Measurements from ENCODE around the gene TUBE1.
A peak's percentile ranks its signal among the peaks of the same experiment; 100 is the strongest.

The TUBE1 gene

GRCh38 chr6:112033791-112034615 lies 53.3 kb downstream of the TUBE1 start:
- no peak for DNase-seq

DNA sequence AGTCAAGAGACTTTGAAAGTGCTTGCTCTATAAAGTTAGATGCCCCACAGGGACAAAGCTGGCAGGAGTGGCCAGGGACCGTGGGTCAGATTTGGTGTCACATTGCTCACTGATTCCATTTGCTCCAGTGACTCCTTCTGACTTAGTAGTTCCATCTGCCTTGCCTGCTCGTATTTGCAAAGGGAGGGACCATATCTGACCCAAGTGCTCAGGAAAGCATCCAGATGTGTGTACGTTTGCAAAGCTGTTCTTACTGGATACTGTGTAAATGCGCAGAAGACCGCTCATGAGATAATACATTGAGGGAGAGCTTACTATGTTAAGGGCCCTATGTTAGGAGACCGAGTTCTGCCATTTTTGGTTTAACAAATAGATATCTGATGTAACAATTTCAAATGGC lies 54.6 kb downstream of the TUBE1 start:
- no peak for DNase-seq

- no peak for DNase-seq
Observed at GRCh38 chr6:112031960-112032359, 55.3 kb downstream of the TUBE1 start.

- DNase-seq = no peak
Observed at GRCh38 chr6:112030961-112031660, 56.2 kb downstream of the TUBE1 start.

DNA sequence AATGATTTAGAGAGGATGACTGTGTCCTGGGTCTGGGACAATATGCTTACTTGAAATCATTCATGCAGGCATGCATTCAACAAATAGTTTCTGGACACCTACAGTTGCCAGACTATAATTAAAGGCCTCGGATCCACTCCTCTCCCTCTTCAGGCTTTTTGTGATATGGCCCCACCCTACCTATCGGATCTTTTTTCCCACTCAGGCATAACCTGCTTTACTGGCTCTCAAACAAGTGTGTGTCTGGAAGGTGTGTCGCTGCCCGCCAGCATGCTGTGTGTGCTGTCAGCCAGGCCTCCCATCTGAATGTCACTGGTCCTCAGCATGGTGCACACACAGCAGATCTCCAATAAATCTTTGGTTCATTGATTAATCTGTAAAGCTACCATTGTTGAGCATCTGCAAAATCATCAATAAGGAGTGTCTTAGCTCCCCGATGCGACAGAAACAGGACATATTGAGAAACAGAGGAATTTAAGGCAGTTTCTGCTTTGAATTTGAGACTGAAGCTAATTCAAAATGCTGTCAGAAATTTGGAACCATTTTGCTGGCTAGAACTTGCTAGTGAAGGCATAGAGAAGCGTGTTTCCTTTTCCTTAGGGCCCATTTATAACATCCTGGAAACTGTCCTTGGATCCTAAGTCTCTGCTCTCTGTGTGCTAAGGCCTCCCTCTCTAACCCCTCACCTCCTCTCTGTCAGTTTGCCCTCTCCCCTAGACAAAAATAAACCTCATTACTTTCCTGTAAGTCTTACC lies 56.9 kb downstream of the TUBE1 start:
- DNase-seq = no peak

GRCh38 chr6:112029045-112029822 lies 58.0 kb downstream of the TUBE1 start:
- peak; percentile 22 for DNase-seq

DNA sequence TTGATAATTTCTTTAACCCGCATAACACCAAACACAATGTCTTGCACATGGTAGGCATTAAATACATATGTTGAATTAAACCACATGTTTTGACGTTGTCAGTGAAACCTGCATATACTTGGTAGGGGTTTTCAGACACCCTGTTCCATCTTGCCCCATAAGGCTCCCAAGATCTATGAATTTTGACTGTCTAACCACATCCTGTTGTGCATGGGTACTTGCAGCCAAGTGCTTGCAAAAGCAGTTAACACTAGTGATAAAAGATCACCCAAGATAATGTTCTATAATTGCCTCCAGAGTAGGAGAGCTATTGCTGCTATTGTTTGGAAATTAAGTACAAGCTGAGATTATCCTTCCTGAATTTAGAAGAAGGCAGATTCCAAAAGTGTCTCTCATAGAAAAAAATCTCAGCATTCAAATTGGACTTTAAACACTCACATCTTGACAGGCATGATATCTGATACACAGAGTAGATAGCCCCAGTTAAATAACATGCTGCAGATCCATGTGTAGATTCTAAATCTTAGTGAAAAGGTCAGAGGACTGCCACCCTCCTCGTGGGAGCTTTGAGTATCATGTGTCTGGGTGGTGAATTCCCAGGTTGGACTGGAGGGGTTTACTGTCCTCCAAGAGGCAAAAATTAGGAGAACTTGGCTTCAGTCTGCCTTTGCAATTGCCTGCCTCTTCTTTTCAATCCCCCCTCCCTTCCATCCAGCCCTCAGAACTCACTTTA lies 59.2 kb downstream of the TUBE1 start:
- no peak for DNase-seq

DNA sequence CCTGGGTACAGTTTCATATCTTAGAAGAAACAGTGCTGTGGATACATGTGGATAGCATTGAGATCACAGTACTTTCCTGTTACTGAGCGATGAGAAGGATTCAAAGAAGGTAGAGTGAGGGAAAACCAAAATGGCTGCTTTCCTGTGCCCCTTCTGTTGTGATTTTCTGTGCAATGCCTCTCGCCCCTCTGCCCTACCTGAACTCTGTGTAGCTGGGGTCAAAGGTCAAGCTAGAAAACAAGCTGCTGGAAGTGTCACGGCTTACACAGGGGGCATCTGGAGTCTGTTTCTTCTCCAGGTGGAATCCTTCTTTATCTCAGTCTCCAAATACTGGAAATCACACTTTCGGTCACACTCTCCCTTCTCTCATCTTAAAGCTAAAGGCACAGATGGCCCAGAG lies 60.3 kb downstream of the TUBE1 start:
- DNase-seq = no peak

- no peak for DNase-seq
Observed at GRCh38 chr6:112024464-112024863, 62.8 kb downstream of the TUBE1 start.

DNA sequence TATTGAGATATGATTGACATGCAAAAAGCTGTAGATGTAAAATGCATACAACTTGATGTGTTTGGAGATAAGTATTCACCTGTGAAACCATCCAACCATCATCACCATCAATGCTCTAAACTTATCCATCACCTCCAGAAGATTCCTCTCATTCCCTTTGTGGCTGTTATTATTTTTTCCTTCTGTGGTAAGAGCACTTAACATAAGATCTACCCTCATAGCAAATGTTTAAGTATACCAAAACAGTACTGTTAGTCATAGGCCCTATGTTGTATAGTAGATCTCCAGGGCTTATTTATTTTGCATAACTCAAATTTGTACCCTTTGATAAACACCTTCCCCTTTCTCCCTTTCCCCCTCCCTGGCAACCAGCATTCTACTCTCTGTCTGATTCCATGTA lies 64.5 kb downstream of the TUBE1 start:
- DNase-seq = no peak

DNA sequence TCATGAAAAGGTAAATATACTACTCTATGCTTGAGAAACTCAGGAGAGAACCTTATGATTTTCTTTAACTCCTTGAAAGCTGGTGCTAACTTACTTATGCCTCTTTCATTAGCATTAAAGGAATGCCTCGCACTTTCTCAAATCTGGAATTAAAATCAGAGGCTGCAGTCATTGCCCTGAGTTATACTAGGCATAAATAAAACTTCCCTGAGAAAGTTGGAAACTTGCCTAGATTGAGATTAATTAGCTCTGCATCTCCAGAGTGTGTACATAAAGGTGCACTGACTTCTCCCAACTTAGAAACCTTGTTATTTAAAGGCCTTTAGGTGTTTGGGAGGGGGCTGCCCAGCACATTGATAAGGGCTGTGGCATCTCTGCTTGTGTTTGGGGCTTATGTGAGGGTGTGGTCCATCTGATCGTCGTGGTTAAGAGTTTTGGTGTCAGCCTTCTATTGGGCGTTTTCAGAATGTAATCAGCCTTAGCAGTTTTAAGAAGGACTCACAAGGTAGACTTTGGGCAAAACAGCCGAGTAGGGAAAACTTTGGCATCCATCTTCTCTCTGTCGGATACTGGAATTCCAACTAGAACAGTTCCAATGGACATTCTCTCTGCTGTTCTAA lies 65.5 kb downstream of the TUBE1 start:
- DNase-seq = no peak
